Measurements from ENCODE around the gene NINJ2. TPM values are rescaled to one million over a fixed set of nuclear protein-coding genes. Genes with fewer than 3 reads are reported as not detected.

Gene NINJ2
- total and polyA plus RNA-seq, 7 donors = 2.0 to 12.3 (median 7.2) TPM

GRCh38 chr12:559208-559905 is 103.9 kb downstream of the NINJ2 start:
- no peaks in the 10 kb centered on the region for H3K9me3 ChIP-seq
- 93 to 94% methylated on average over 21 of the region's 21 CpGs for WGBS, 2 donors
- no peak overlapping the region for H3K27ac ChIP-seq
- no peaks in the 10 kb centered on the region for H3K36me3 ChIP-seq
- TF ChIP-seq POLR2AphosphoS5 (IDR thresholded peaks at IDR 0.05) = no peak
- no peak for TF ChIP-seq CTCF (IDR thresholded peaks at IDR 0.05)
- TF ChIP-seq POLR2A (IDR thresholded peaks at IDR 0.05) = no peak
- TF ChIP-seq EP300 (IDR thresholded peaks at IDR 0.05) = no peak
- no peaks in the 10 kb centered on the region for H3K4me1 ChIP-seq
- no peak for DNase-seq
- no peak overlapping the region for H3K4me3 ChIP-seq
- intact Hi-C loops (cut with DNase I) = no loop called here
- H3K27me3 ChIP-seq = no peaks in the 10 kb centered on the region

GRCh38 chr12:558580-558979 is 104.7 kb downstream of the NINJ2 start:
- H3K27ac ChIP-seq = no peak overlapping the region
- WGBS, 2 donors = 53 to 68% methylated on average over 4 of the region's 4 CpGs
- no peaks in the 10 kb centered on the region for H3K27me3 ChIP-seq
- intact Hi-C loops (cut with DNase I) = no loop called here
- H3K9me3 ChIP-seq = no peaks in the 10 kb centered on the region
- H3K36me3 ChIP-seq = no peaks in the 10 kb centered on the region
- H3K4me3 ChIP-seq = no peak overlapping the region
- no peaks in the 10 kb centered on the region for H3K4me1 ChIP-seq
- DNase-seq = no peak
- TF ChIP-seq POLR2A (IDR thresholded peaks at IDR 0.05) = no peak
- no peak for TF ChIP-seq CTCF (IDR thresholded peaks at IDR 0.05)
- TF ChIP-seq POLR2AphosphoS5 (IDR thresholded peaks at IDR 0.05) = no peak
- TF ChIP-seq EP300 (IDR thresholded peaks at IDR 0.05) = no peak

DNA sequence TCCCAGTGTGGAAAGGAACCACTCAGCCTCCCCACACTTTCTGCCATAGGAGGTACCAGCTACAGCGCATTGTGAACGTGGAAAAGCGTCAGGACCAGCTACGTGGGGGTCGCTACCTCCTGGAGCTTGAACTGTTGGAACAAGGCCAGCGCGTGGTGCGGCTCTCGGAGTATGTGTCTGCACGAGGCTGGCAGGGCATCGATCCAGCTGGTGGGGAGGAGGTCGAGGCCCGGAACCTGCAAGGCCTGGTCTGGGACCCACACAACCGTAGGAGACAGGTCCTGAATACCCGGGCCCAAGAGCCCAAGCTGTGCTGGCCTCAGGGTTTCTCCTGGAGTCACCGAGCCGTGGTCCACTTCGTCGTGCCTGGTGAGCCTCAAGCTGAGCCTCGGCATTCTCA is 106.7 kb downstream of the NINJ2 start:
- Histone ChIP-seq H3K27ac (no peak overlapping the region), H3K9me3 (no peaks in the 10 kb centered on the region), H3K4me3 (no peak overlapping the region), H3K4me1 (no peaks in the 10 kb centered on the region), H3K27me3 (peaks cover 0 to 4% (median 0%) of the 10 kb centered on the region in 3 donors), H3K36me3 (no peaks in the 10 kb centered on the region)
- no peak for TF ChIP-seq EP300 (IDR thresholded peaks at IDR 0.05)
- TF ChIP-seq POLR2AphosphoS5 (IDR thresholded peaks at IDR 0.05) = no peak
- TF ChIP-seq POLR2A (IDR thresholded peaks at IDR 0.05) = no peak
- no peak for TF ChIP-seq CTCF (IDR thresholded peaks at IDR 0.05)
- intact Hi-C loops (cut with DNase I) = no loop called here
- no peak for DNase-seq
- WGBS, 2 donors = 94 to 95% methylated on average over 20 of the region's 20 CpGs

DNA sequence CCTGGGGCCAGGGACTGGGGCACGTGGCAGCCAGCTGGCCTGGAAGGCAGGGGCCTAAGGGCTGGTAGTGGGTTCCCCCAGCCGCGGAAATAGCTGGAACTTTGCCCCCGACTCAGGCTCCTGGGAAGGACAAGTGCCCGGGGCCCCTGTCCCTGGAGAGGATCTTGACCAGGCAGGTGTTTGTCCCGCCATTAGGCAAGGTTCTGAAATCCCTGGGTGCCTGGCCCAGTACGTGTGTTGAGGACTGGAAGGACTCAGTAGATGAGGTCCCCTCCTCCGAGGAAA is 109.3 kb downstream of the NINJ2 start:
- intact Hi-C loops (cut with DNase I) = no loop called here

More for the DNA sequence above, 109.3 kb downstream of the NINJ2 start:
- H3K9me3 ChIP-seq = no peaks in the 10 kb centered on the region
- H3K27ac ChIP-seq = no peak overlapping the region
- H3K4me3 ChIP-seq = no peak overlapping the region
- H3K4me1 ChIP-seq = no peaks in the 10 kb centered on the region
- 70 to 88% methylated on average over 8 of the region's 8 CpGs for WGBS, 2 donors
- DNase-seq = no peak
- no peak for TF ChIP-seq POLR2A (IDR thresholded peaks at IDR 0.05)
- TF ChIP-seq CTCF (IDR thresholded peaks at IDR 0.05) = no peak
- TF ChIP-seq EP300 (IDR thresholded peaks at IDR 0.05) = no peak
- TF ChIP-seq POLR2AphosphoS5 (IDR thresholded peaks at IDR 0.05) = no peak
- no peaks in the 10 kb centered on the region for H3K36me3 ChIP-seq
- peaks cover 0 to 9% (median 0%) of the 10 kb centered on the region in 3 donors for H3K27me3 ChIP-seq

Data from sigmoid colon (tissue), 7 donors.